SJSA1 (cell line): ENCODE measurements around the gene ARF1. TPM values are rescaled to one million over a fixed set of nuclear protein-coding genes. Genes with fewer than 3 reads are reported as not detected.

Experiments
- DNase-seq, 2 experiments: peaks; one replicate each; pipeline ENCODE4 v3.0.0-alpha.2; 2015 to 2020; ENCODE audit warnings: low spot score in 2 of 2, low read depth in 1 of 2
- H3K27ac ChIP-seq: fragments of 250-450 bp; sonication (Bioruptor Pico); 2 replicates; pipeline ENCODE4 v1.5.1; 2020; ENCODE audit warnings: mild to moderate bottlenecking, moderate library complexity
- H3K27me3 ChIP-seq: fragments of 250-450 bp; sonication (Bioruptor Pico); replicated peaks from 2 replicates; pipeline ENCODE4 v1.5.1; 2020; ENCODE audit warnings: mild to moderate bottlenecking, moderate library complexity
- H3K36me3 ChIP-seq: fragments of 250-450 bp; sonication (Bioruptor Pico); 2 replicates; pipeline ENCODE4 v1.5.1; 2020; ENCODE audit warnings: mild to moderate bottlenecking
- H3K4me1 ChIP-seq: fragments of 250-450 bp; sonication (Bioruptor Pico); replicated peaks from 2 replicates; pipeline ENCODE4 v1.6.1; 2021; ENCODE audit warnings: mild to moderate bottlenecking
- H3K4me3 ChIP-seq: fragments of 250-450 bp; sonication (Bioruptor Pico); 2 replicates; pipeline ENCODE4 v1.5.1; 2020; ENCODE audit warnings: mild to moderate bottlenecking
- H3K9me3 ChIP-seq: fragments of 250-450 bp; sonication (Bioruptor Pico); replicated peaks from 2 replicates; pipeline ENCODE4 v1.5.1; 2020; ENCODE audit warnings: mild to moderate bottlenecking
- total RNA-seq: library from RNA; depleted of rRNA; stranded (reverse); fragments of >200 nt; shearing (Covaris generic); gene quantifications from 2 replicates; pipeline ENCODE4 v1.2.3, GENCODE V29; 2014

The ARF1 gene
- total RNA-seq, 1 experiment from 2014 or later: 212 TPM

DNA sequence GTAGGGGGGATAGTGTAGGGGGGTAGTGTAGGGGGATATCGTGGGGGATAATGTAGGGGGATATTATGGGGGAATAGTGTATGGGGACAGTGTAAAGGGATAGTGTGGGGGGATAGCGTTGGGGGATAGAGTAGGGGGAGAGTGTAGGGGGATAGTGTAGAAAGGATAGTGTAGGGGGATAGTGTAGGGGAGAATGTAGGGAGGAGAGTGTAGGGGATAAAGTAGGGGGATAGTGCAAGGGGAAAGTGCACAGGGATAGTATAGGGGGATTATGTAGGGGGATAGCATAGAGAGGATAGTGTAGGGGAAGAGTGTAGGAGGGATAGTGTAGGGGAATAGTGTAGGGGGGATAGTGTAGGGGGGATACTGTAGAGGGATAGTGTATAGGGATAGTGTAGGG lies 12.3 kb upstream of the ARF1 start:
- Histone ChIP-seq H3K9me3 (no peaks in the 10 kb centered on the region), H3K27me3 (peaks cover 7% of the 10 kb centered on the region; the same call in 1 of the 2 replicates), H3K4me3 (no peak overlapping the region), H3K4me1 (no peaks in the 10 kb centered on the region), H3K36me3 (no peaks in the 10 kb centered on the region), H3K27ac (no peak overlapping the region)
- DNase-seq: no peak

DNA sequence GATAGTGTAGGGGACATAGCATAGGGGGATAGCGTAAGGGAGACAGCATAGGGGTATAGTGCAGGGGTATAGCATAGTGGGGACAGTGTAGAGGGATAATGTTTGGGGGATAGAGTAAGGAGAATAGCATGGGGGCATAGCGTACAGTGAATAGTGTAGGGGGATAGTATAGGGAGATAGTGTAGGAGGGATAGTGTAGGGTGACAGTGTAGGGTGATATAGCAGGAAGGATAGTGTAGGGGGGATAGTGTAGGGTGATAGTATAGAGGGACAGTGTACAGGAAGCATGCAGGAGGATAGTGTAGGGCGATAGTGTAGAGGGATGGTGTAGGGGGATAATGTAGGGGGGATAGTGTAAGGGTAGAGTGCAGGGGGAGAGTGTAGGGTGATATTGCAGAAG lies 11.7 kb upstream of the ARF1 start:
- no peak for DNase-seq
- no peak overlapping the region for H3K4me3 ChIP-seq
- H3K27ac ChIP-seq: no peak overlapping the region
- no peaks in the 10 kb centered on the region for H3K9me3 ChIP-seq
- peaks cover 7% of the 10 kb centered on the region; the same call in 1 of the 2 replicates for H3K27me3 ChIP-seq
- H3K4me1 ChIP-seq: no peaks in the 10 kb centered on the region
- H3K36me3 ChIP-seq: no peaks in the 10 kb centered on the region

DNA sequence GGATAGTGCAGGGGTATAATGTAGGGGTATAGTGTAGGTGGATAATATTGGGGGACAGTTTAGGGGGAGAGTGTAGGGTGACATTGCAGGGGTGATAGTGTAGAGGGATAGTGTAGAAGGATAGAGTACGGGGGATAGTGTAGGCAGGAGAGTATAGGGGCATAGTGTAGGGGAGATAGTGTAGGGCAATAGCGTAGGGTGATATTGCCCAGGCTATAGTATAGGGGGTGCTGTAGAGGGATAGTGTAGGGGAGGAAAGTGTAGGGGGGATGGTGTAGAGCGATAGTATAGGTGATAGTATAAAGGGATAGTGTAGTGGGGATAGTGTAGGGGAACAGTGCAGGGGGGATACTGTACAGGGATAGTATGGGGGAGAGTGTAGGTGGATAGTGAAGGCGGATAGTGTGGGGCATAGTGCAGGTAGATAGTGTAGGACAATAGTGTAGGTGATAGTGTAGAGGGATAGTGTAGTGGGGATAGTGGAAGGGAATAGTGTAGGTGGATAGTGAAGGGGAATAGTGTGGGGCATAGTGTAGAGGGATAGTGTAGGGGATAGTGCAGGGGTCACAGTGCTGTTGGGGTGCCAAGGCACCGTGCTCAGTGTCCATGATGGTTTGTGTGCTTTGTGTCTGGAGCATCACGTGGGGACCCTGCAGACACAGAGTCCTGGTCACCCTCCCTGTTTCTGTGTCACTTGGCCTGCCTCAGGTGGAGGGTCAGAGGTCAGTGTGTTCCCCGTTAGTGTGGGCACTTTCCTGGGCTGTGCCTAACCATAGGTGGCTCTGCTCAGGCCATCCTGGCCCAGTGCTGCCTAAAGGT lies 10.5 kb upstream of the ARF1 start:
- H3K4me3 ChIP-seq: no peak overlapping the region
- no peaks in the 10 kb centered on the region for H3K36me3 ChIP-seq
- no peaks in the 10 kb centered on the region for H3K4me1 ChIP-seq
- no peaks in the 10 kb centered on the region for H3K9me3 ChIP-seq
- peaks cover 3% of the 10 kb centered on the region; the same call in 1 of the 2 replicates for H3K27me3 ChIP-seq
- H3K27ac ChIP-seq: no peak overlapping the region
- no peak for DNase-seq

DNA sequence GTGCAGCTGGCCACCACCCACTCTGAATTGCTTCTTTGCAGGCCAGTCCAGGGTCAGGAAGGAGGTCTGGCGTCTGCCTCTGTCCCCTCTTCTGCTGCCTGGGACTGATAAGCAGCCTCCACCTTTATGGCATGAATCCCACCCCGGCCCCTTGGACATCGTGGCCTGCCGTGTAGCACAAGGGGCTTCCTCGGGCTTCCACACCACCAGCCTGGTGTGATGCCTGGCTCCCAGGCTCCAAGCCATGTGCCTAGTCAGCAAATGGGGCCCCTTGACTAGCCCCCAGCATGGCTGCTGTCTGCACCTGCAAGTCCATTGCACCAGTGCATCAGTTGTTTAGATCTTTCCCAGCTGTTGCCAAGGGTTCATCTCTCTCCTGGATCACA lies 9.9 kb upstream of the ARF1 start:
- DNase-seq: no peak
- Histone ChIP-seq H3K4me3 (no peak overlapping the region), H3K27me3 (no peaks in the 10 kb centered on the region), H3K36me3 (no peaks in the 10 kb centered on the region), H3K9me3 (no peaks in the 10 kb centered on the region), H3K27ac (no peak overlapping the region), H3K4me1 (no peaks in the 10 kb centered on the region)

DNA sequence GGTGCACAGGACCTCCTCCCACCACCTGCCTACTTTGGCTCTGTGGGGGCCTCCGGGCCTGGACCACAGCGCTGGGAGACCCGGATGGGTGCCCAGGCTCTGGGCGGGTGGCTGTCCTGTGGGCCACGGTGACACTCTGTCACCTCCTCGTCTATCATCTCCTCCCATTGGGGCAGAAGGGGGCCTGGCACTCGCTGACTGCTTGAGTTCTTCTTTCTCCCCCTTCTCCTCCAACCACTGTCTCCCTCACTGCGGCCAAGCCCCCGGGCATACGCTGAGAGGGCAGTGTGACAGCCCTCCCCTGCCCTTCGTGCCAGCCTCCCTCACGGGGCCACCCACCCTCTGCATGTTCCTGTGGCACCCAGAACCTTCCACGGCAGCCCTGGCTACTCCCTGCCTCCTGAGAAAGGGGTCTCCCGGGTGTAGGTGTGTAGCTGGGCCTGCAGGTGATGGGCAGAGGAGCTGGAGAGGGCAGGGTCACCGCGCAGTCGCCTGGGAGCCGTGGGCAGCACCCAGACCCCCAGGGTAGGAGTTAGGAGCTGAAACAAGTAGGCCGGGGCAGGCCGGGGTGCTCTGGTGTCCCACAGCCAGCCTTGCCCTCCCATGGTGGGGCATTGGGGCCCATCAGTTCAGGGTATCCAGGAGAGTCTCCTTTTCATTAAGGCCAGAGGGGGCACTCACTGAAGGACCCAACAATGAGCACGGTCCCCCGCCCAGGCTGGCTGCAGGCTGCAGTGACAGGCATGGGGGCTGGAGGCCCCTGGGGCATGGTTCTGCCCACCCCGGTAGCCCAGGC lies 9.2 kb upstream of the ARF1 start:
- Histone ChIP-seq H3K27ac (no peak overlapping the region), H3K4me1 (no peaks in the 10 kb centered on the region), H3K36me3 (no peaks in the 10 kb centered on the region), H3K4me3 (no peak overlapping the region), H3K27me3 (no peaks in the 10 kb centered on the region), H3K9me3 (no peaks in the 10 kb centered on the region)
- DNase-seq: no peak

DNA sequence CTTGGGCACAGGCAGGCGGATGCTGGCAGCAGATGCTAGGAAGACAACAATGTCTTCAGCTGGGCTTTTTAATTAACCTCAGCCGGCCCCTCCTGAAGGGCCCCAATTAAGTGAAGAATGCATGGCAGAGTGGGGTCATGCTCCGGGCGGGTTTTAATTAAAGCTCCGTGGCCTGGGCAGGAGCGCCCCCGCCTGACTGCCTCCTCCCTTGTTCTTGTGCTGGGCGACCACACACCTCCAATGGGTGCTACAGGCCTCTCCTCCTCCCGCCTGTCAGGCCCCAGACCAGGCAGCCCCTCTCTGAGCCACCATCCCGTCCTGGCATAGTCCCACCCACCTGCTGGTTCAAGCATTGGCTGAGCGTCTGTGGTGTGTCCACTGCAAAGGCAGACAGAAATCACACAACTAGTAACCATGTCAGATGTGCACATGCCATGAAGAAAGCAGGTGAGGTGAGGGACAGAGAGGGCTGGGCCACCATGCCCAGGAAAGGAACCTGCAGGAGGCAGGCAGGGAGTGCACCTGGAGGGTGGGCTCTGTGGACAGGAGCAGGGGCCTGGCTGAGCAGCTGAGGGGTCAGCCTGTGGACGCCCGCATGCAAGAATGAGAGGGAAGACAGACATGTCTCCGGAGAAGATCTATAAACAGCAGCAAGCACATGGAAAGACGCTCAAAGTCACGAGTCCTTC lies 8.5 kb upstream of the ARF1 start:
- no peak overlapping the region for H3K4me3 ChIP-seq
- no peaks in the 10 kb centered on the region for H3K4me1 ChIP-seq
- no peak overlapping the region for H3K27ac ChIP-seq
- no peak for DNase-seq
- no peaks in the 10 kb centered on the region for H3K9me3 ChIP-seq
- H3K27me3 ChIP-seq: no peaks in the 10 kb centered on the region
- H3K36me3 ChIP-seq: no peaks in the 10 kb centered on the region

DNA sequence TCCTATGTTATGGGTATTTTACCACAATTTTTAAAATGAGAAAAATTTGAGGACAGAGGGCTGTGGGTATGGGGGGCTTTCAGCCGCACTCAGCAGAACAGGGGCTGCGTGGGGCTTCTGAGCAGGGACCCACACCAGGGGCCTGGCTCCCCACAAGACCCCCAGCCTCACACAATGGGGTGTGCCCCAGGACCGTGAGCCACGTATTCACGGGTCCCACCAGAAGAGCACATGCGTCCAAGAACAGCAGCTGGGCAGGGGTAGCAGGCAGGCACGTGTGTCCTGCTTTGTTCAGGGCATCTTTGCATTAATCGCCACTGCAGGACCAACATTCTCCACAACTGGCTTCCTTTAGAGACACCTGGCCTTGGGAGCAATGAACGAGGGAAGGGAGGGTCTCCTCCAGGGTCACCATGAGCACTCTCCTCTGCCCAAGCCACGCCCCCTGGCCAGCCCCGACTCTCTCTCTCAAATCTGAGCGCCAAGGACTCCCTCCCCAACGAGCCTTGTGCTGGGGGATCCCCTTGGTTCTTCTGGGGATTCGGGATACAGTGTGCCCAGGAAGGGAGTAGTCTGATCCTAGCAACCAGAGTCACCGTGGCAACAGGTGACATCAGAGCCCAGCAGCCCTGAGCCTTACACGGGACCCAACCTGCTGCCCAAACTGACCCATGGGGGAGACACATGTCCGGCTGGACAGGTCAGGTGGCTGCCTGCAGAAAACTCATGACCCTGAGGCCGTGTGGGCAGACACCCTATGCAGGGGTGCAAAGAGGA lies 7.4 kb upstream of the ARF1 start:
- Histone ChIP-seq H3K36me3 (no peaks in the 10 kb centered on the region), H3K27me3 (no peaks in the 10 kb centered on the region), H3K4me3 (no peak overlapping the region), H3K27ac (no peak overlapping the region), H3K4me1 (no peaks in the 10 kb centered on the region), H3K9me3 (no peaks in the 10 kb centered on the region)
- DNase-seq: no peak

DNA sequence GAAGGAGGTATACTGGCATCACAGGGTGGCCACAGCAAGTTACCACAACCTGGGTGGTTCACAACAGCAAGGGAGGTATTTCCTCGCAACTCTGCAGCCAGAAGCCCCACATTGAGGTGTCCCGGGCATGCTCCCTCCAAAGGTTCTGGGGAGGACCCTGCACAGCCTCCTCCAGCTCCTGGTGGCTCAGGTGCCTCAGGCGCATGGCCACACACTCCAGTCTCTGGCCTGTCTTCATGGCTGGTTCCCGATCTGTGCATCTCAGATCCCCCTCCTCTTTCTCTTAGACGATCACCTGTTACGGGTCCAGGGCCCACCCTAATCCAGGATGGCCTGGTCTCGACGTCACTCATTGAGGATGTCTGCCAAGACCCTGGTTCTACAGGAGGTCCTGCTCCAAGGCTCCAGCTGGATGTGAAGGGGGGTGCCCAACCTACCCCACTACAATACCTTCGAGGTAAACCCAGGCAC lies 6.7 kb upstream of the ARF1 start:
- Histone ChIP-seq H3K4me1 (no peaks in the 10 kb centered on the region), H3K27me3 (no peaks in the 10 kb centered on the region), H3K36me3 (no peaks in the 10 kb centered on the region), H3K9me3 (no peaks in the 10 kb centered on the region), H3K4me3 (no peak overlapping the region), H3K27ac (no peak overlapping the region)
- DNase-seq: no peak

DNA sequence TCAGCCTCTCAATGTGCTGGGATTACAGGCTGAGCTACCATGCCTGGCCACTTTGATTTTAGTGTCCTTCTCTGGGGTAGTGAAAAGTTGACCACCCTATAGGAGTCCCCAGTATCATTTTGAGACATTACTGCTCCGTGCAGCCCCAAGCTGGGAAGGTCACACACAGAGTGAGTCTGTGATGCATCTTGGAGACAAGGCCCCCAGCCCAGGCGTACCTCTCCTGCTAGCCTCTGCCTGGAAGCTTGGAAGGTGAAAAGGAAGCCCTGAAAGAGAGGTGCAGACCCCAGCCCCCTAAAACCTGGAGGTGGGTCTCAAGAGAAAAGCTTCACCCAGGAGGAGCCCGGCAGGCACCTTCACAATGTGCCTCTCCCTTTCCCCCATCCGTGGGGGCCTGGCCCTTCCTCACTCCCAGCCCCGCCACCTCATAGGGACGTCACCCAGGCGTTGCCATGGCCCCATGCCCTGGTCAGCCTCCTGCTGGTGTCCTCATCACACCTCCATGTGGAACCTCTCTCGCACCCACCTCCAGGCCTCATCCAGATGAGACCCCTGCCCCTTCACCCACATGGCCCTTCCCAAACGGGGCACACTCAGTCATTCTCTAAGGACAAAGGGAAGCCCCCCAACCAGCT lies 5.6 kb upstream of the ARF1 start:
- Histone ChIP-seq H3K9me3 (no peaks in the 10 kb centered on the region), H3K4me3 (no peak overlapping the region), H3K36me3 (no peaks in the 10 kb centered on the region), H3K27ac (no peak overlapping the region), H3K27me3 (no peaks in the 10 kb centered on the region), H3K4me1 (peaks cover 6% of the 10 kb centered on the region)
- no peak for DNase-seq

DNA sequence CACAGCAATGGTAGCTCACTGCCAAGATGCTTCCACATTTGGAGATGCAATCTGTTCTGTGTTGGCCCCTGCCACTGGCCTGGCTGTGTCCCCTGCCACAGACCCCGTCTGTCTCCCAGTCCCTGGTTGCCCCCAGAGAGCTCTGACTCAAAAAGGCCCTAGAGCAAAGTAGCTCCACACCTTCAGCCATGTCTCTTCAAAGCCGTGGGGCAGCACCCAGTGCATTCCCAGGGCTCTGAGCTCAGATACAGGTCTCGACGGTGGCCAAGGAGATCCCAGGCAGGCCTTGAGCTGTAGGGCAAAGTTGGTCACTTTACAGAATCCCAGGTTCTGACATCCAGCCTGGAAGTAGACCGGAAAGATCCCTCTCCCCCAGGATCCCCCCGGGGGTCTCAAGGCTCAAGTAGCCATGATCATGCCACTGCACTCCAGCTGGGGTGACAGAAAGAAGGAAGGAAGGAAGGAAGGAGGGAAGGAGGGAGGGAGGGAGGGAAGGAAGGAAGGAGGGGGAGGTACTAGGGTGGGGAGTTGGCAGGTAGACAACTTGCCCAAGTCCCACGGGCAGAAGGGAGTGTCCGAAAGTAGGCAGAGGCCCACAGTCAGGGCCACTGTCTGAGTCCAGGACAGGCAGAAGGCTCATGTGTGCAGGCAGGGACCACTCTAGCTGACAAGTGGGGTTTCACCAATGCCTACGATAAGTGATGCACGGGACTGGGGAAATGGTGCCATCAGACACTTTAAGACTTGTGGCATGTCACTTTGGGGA lies 4.8 kb upstream of the ARF1 start:
- Histone ChIP-seq H3K9me3 (no peaks in the 10 kb centered on the region), H3K27ac (no peak overlapping the region), H3K4me1 (peaks cover 10% of the 10 kb centered on the region), H3K36me3 (peaks cover 3% of the 10 kb centered on the region), H3K27me3 (no peaks in the 10 kb centered on the region), H3K4me3 (no peak overlapping the region)
- no peak for DNase-seq

DNA sequence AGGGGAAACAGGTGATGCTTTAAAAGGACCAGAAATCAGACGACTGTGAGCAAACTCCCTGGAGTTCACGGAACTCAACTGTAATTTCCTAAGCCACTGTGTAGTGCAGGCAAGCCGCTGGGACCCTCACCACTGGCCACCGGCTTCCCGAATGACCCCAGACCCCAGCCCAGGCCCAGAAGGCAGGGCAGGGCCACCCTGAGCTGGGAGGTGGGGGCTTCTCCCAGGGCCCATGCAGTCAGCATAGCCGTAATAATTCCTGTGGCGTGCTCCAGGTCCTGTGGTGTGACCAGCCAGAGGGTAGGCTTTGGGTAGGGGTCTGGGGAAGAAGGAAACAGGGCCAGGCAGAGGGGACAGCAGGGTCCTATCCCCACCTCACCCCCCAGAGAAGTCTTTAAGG lies 3.5 kb upstream of the ARF1 start:
- H3K36me3 ChIP-seq: peaks cover 15% of the 10 kb centered on the region

DNA sequence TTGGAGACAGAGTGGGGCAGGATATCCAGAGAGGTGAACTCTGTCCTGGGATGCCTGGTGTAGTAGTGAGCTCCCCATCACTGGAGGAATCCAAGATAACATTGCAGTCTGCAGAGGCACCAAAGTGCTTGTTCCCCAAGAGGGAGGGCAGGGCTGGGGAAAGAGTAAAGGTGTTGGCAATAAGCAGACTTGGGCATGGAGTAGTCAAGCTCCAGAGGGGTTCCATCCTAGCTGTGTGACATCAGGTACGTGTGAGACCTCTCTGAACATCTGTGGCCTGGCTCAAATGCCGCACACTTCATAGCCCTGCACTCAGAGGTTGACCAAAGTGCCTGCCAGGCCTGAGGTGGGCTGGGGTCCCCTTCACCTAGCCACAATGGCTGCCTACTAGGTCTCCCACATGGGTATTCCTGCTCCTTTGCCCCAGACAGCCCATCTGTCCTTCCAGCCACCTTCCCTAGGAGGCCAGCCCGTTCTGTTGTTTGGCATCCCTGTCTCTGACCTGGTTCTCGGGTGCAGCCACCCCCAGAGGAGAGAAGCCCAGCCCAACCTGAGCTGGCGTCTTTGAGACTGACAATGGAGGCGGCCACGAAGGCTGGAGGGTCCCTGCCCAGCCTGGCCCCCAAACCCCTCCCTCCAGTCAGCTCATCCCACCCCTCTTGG lies 2.8 kb upstream of the ARF1 start:
- Histone ChIP-seq H3K4me1 (peaks cover 21% of the 10 kb centered on the region), H3K9me3 (no peaks in the 10 kb centered on the region), H3K4me3 (no peak overlapping the region), H3K27ac (no peak overlapping the region), H3K36me3 (peaks cover 23% of the 10 kb centered on the region), H3K27me3 (no peaks in the 10 kb centered on the region)
- no peak for DNase-seq

More for the DNA sequence above, 3.5 kb upstream of the ARF1 start:
- no peaks in the 10 kb centered on the region for H3K27me3 ChIP-seq
- H3K4me1 ChIP-seq: peaks cover 14% of the 10 kb centered on the region
- no peak overlapping the region for H3K27ac ChIP-seq
- no peak overlapping the region for H3K4me3 ChIP-seq
- DNase-seq: no peak
- no peaks in the 10 kb centered on the region for H3K9me3 ChIP-seq
